Measurements from ENCODE around the gene TUBB4B. TPM values are rescaled to one million over a fixed set of nuclear protein-coding genes. Genes with fewer than 3 reads are reported as not detected.

TUBB4B gene
- total RNA-seq, 1 experiment from 2014 or later: 180 TPM

- Mint-ChIP-seq H3K4me3 (ENCODE audit: unreplicated experiment) (peak overlapping the region; percentile 12), H3K4me1 (ENCODE audit: insufficient read depth, unreplicated experiment) (peaks cover 5% of the 10 kb centered on the region), H3K36me3 (ENCODE audit: insufficient read depth, unreplicated experiment) (peaks cover 5% of the 10 kb centered on the region), H3K27ac (ENCODE audit: low read depth, unreplicated experiment) (no peak overlapping the region), H3K27me3 (ENCODE audit: insufficient read depth, unreplicated experiment) (no peaks in the 10 kb centered on the region), H3K9me3 (ENCODE audit: unreplicated experiment) (no peaks in the 10 kb centered on the region)
- CTCF ChIA-PET: interaction anchor here (0.7 to 0.8 kb wide), 2 partner anchors 16 to 274 kb away, joined by 3 to 4 read pairs; no protein-coding TSS in a partner anchor
- intact Hi-C loops (cut with micrococcal nuclease): loop anchor here (10.0 kb wide), 2 partner anchors 46 to 176 kb away; partner anchors contain the start of genes LRRC26, NPDC1 and TMEM210
- no peak for TF ChIP-seq CTCF (IDR thresholded peaks at IDR 0.05; ENCODE audit: unreplicated experiment)
- DNase-seq (ENCODE audit: unreplicated experiment): no peak
- POLR2A ChIA-PET: interaction anchor here (0.6 to 1.9 kb wide), 6 partner anchors 15 to 91 kb away, joined by 3 to 5 read pairs (median 4); partner anchors contain the start of genes NDOR1, TMEM203 and TPRN
- BruUV-seq (replicated peaks): no TSS peak
These were observed 20.6 kb upstream of the TUBB4B start for GRCh38 chr9:137220317-137221094.

DNA sequence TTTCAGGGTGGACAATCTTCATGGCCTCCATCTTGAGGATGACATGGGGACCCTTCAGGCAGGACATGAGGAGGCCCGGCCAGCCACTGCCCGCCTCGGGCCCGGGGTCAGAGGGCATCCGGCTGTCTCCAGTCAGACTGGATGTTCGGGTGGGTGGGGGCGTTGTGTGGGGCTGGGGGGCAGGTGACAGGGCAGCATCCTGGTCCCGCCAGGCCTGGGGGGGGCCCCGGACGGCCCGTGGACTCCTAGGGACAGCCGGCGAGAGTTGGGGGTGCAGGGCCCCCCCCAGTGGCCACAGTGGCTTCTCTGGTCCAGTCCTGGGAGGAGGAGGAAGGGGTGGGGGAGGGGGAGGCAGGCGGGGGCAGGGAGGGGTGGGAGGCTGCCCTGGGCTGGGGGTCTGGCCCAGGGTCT is 20.0 kb upstream of the TUBB4B start:
- H3K4me1 Mint-ChIP-seq (ENCODE audit: insufficient read depth, unreplicated experiment): peaks cover 5% of the 10 kb centered on the region
- no peak overlapping the region for H3K27ac Mint-ChIP-seq (ENCODE audit: low read depth, unreplicated experiment)
- H3K9me3 Mint-ChIP-seq (ENCODE audit: unreplicated experiment): no peaks in the 10 kb centered on the region
- ChIA-PET CTCF (interaction anchor here (0.7 kb wide), 1 partner anchor 275 kb away, joined by 3 read pairs; no protein-coding TSS in a partner anchor), POLR2A (interaction anchor here (0.6 to 1.6 kb wide), 3 partner anchors 32 to 238 kb away, joined by 3 to 4 read pairs (median 4); partner anchors contain the start of gene NSMF)
- no peak overlapping the region for H3K4me3 Mint-ChIP-seq (ENCODE audit: unreplicated experiment)
- H3K27me3 Mint-ChIP-seq (ENCODE audit: insufficient read depth, unreplicated experiment): no peaks in the 10 kb centered on the region
- no peak for TF ChIP-seq CTCF (IDR thresholded peaks at IDR 0.05; ENCODE audit: unreplicated experiment)
- peaks cover 5% of the 10 kb centered on the region for H3K36me3 Mint-ChIP-seq (ENCODE audit: insufficient read depth, unreplicated experiment)
- intact Hi-C loops (cut with micrococcal nuclease): loop anchor here (10.0 kb wide), 2 partner anchors 46 to 176 kb away; partner anchors contain the start of genes LRRC26, NPDC1 and TMEM210
- BruUV-seq (replicated peaks): no TSS peak
- DNase-seq (ENCODE audit: unreplicated experiment): no peak

DNA sequence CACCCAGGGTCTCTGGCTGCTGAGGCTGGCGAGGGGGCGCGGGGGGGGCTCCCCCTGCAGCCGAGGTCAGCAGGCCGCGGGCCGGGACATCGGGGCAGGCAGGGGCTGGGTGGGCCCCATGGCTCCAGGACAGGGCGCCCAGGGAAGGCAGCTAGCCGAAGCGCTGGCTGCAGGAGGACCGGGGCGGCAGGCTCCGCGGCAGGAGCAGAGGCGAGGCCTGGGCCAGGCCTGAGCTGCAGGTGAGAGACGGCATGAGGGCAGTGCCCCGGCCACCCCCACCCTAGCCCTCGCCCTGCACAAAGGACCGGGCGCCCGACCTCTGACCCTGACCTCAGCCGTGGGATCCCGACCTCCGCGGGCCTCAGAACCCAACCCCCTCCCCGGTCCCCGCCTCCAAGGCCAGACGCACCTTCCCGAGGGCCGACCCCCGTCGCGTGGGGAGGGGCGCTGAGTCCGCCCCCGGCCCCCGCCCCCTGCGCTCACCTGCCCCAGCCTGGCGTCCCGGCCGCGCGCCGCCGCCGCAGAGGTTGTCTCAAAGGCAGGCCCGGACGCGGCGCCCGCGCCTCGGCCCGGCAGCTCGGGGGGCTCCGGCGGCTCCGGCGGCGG is 19.5 kb upstream of the TUBB4B start:
- intact Hi-C loops (cut with micrococcal nuclease): loop anchor here (10.0 kb wide), 2 partner anchors 47 to 177 kb away; partner anchors contain the start of genes LRRC26, NPDC1 and TMEM210
- no peak overlapping the region for H3K27ac Mint-ChIP-seq (ENCODE audit: low read depth, unreplicated experiment)
- POLR2A ChIA-PET: interaction anchor here (0.6 to 1.6 kb wide), 2 partner anchors 92 to 238 kb away, joined by 4 read pairs; partner anchors contain the start of gene NSMF
- no peak for TF ChIP-seq CTCF (IDR thresholded peaks at IDR 0.05; ENCODE audit: unreplicated experiment)
- no TSS peak for BruUV-seq (replicated peaks)
- H3K36me3 Mint-ChIP-seq (ENCODE audit: insufficient read depth, unreplicated experiment): peaks cover 5% of the 10 kb centered on the region
- H3K4me1 Mint-ChIP-seq (ENCODE audit: insufficient read depth, unreplicated experiment): peaks cover 10% of the 10 kb centered on the region
- H3K27me3 Mint-ChIP-seq (ENCODE audit: insufficient read depth, unreplicated experiment): no peaks in the 10 kb centered on the region
- no peak for DNase-seq (ENCODE audit: unreplicated experiment)
- no peaks in the 10 kb centered on the region for H3K9me3 Mint-ChIP-seq (ENCODE audit: unreplicated experiment)
- H3K4me3 Mint-ChIP-seq (ENCODE audit: unreplicated experiment): no peak overlapping the region
- CTCF ChIA-PET: no interaction called here

Data from MCF 10A (cell line).